Fibroblast of the aortic adventitia (primary cell): ENCODE results near the gene ATPAF1. TPM values are rescaled to one million over a fixed set of nuclear protein-coding genes. Genes with fewer than 3 reads are reported as not detected.
A peak's percentile ranks its signal among the peaks of the same experiment; 100 is the strongest.

Experiments
- DNase-seq: peaks from one replicate; pipeline ENCODE4 v3.0.0-alpha.2; 2010; ENCODE audit warnings: low read depth
- H3K4me3 ChIP-seq: 2 replicates; pipeline ENCODE4 v1.5.1; 2011; ENCODE audit warnings: low read depth, mild to moderate bottlenecking, control low read depth, low read length, moderate library complexity
- CTCF ChIP-seq: IDR thresholded peaks from 2 replicates; pipeline ENCODE4 v1.5.1; 2011; ENCODE audit warnings: mild to moderate bottlenecking, low read length, control low read depth, inconsistent platforms; ENCODE audit not compliant: insufficient read depth
- total RNA-seq: library from RNA; depleted of rRNA; stranded (reverse); fragments of >200 nt; gene quantifications from 2 replicates; pipeline ENCODE4 v1.2.3, GENCODE V29; 2012; ENCODE audit warnings: low replicate concordance

Gene ATPAF1
- total RNA-seq, 1 donor, result 53.5 TPM

- no peak for TF ChIP-seq CTCF
- H3K4me3 ChIP-seq, result no peak overlapping the region
- no peak for DNase-seq
Observed at GRCh38 chr1:46689356-46689755, 21.2 kb upstream of the ATPAF1 start.

GRCh38 chr1:46687921-46688509 lies 19.9 kb upstream of the ATPAF1 start:
- no peak overlapping the region for H3K4me3 ChIP-seq
- DNase-seq, result no peak
- no peak for TF ChIP-seq CTCF

- DNase-seq, result peak; percentile 89
Observed at GRCh38 chr1:46687093-46687659, 19.0 kb upstream of the ATPAF1 start.

GRCh38 chr1:46686255-46686654 lies 18.1 kb upstream of the ATPAF1 start:
- no peak overlapping the region for H3K4me3 ChIP-seq
- no peak for DNase-seq
- no peak for TF ChIP-seq CTCF

More at GRCh38 chr1:46687093-46687659, 19.0 kb upstream of the ATPAF1 start:
- TF ChIP-seq CTCF, result no peak
- no peak overlapping the region for H3K4me3 ChIP-seq

- TF ChIP-seq CTCF, result no peak
- no peak for DNase-seq
Observed at GRCh38 chr1:46684670-46685069, 16.5 kb upstream of the ATPAF1 start.

GRCh38 chr1:46682064-46682463 lies 13.9 kb upstream of the ATPAF1 start:
- no peak for DNase-seq
- no peak for TF ChIP-seq CTCF
- no peak overlapping the region for H3K4me3 ChIP-seq

More at GRCh38 chr1:46684670-46685069, 16.5 kb upstream of the ATPAF1 start:
- no peak overlapping the region for H3K4me3 ChIP-seq
